GM19099 (cell line): Measurements from ENCODE around the gene ATF6B.
A peak's percentile ranks its signal among the peaks of the same experiment; 100 is the strongest.

ENCODE experiments used
- POLR2A ChIP-seq: IDR thresholded peaks from 3 replicates; pipeline ENCODE4 v1.6.1; 2011; ENCODE audit warnings: low read depth; ENCODE audit not compliant: insufficient read length; ENCODE audit errors: extremely low read depth

ATF6B gene

GRCh38 chr6:32127717-32128592, at the start of gene ATF6B:
Gene ATF6B, minus strand, starts transcription at chr6:32128246. Its CDS starts 39 bp downstream, at chr6:32128207.
- TF ChIP-seq POLR2A, result peak; percentile 82

- TF ChIP-seq POLR2A, result peak; percentile 17
Observed at GRCh38 chr6:32177183-32177787, 49.2 kb upstream of the ATF6B start.

GRCh38 chr6:32176476-32177182, 48.6 kb upstream of the ATF6B start:
- TF ChIP-seq POLR2A, result no peak

GRCh38 chr6:32175711-32176475, 47.8 kb upstream of the ATF6B start, which contains the start of gene AGPAT1:
Gene AGPAT1, minus strand, starts transcription at chr6:32176084. Its CDS starts 4,588 bp downstream, at chr6:32171496.
- TF ChIP-seq POLR2A, result peak; percentile 68

- no peak for TF ChIP-seq POLR2A
Observed at GRCh38 chr6:32175322-32175710, 47.3 kb upstream of the ATF6B start.

- TF ChIP-seq POLR2A, result no peak
Observed at GRCh38 chr6:32174416-32174815, 46.4 kb upstream of the ATF6B start.

- no peak for TF ChIP-seq POLR2A
Observed at GRCh38 chr6:32173051-32173727, 45.1 kb upstream of the ATF6B start.

- TF ChIP-seq POLR2A, result no peak
Observed at GRCh38 chr6:32171234-32171633, 43.2 kb upstream of the ATF6B start.

GRCh38 chr6:32170294-32170693, 42.2 kb upstream of the ATF6B start:
- no peak for TF ChIP-seq POLR2A

GRCh38 chr6:32168807-32169591, 41.0 kb upstream of the ATF6B start:
- TF ChIP-seq POLR2A, result no peak

- TF ChIP-seq POLR2A, result no peak
Observed at GRCh38 chr6:32168350-32168749, 40.3 kb upstream of the ATF6B start.

GRCh38 chr6:32167761-32168262, 39.8 kb upstream of the ATF6B start:
- no peak for TF ChIP-seq POLR2A

GRCh38 chr6:32167154-32167760, 39.2 kb upstream of the ATF6B start:
- TF ChIP-seq POLR2A, result no peak
